A673 (cell line): ENCODE measurements around the gene BTG2. TPM values are rescaled to one million over a fixed set of nuclear protein-coding genes. Genes with fewer than 3 reads are reported as not detected.

Experiments used
- BruUV-seq: library from RNA; stranded (reverse); fragments of 400-500 nt; replicated peaks from 2 replicates; lab custom pipeline; 2021; lab: Mats Ljungman, UMichigan
- CTCF ChIA-PET: fragments of 300-600 bp; sonication (Branson Sonifier 250); formaldehyde crosslinking; loops from one replicate; lab custom pipeline; 2022; ENCODE audit warnings: antibody characterized with exemption; lab: Charles Lee
- POLR2A ChIA-PET: fragments of 300-600 bp; sonication (Branson Sonifier 250); formaldehyde crosslinking; loops from one replicate; lab custom pipeline; 2022; ENCODE audit warnings: antibody characterized with exemption; ENCODE audit not compliant: low non-redundant PET; lab: Charles Lee
- DNase-seq: peaks from one replicate; pipeline ENCODE4 v3.0.0-alpha.2; 2015; ENCODE audit warnings: low spot score
- H3K27ac ChIP-seq: fragments of 200-600 bp; sonication (generic); 2 replicates; pipeline ENCODE4 v1.5.1; 2016; ENCODE audit warnings: mixed run types, low read depth, mild to moderate bottlenecking, mixed read lengths, antibody characterized with exemption, low read length; ENCODE audit not compliant: poor library complexity, severe bottlenecking
- H3K27me3 ChIP-seq: fragments of 200-600 bp; sonication (generic); replicated peaks from 2 replicates; pipeline ENCODE4 v1.6.1; 2017; ENCODE audit warnings: mixed run types, low read depth, mild to moderate bottlenecking, mixed read lengths, antibody characterized with exemption, low read length; ENCODE audit not compliant: insufficient read depth, poor library complexity
- H3K36me3 ChIP-seq: fragments of 200-600 bp; sonication (generic); 2 replicates; pipeline ENCODE4 v1.6.1; 2016; ENCODE audit warnings: mixed run types, mild to moderate bottlenecking, mixed read lengths, antibody characterized with exemption, low read length; ENCODE audit not compliant: insufficient read depth, poor library complexity, severe bottlenecking
- H3K4me1 ChIP-seq: fragments of 200-600 bp; sonication (generic); 2 replicates; pipeline ENCODE4 v1.6.1; 2017; ENCODE audit warnings: mixed run types, mild to moderate bottlenecking, mixed read lengths, antibody characterized with exemption, low read length; ENCODE audit not compliant: insufficient read depth, poor library complexity, severe bottlenecking
- H3K4me3 ChIP-seq: fragments of 200-600 bp; sonication (generic); 2 replicates; pipeline ENCODE4 v1.5.1; 2016; ENCODE audit warnings: low read depth, mixed run types, mild to moderate bottlenecking, mixed read lengths, low read length; ENCODE audit not compliant: poor library complexity, severe bottlenecking
- H3K9me3 ChIP-seq: fragments of 200-600 bp; sonication (generic); 2 replicates; pipeline ENCODE4 v1.6.1; 2016; ENCODE audit warnings: mixed run types, low read depth, mild to moderate bottlenecking, mixed read lengths, antibody characterized with exemption, low read length; ENCODE audit not compliant: poor library complexity, severe bottlenecking
- EZH2 ChIP-seq: fragments of 200-600 bp; sonication (generic); IDR thresholded peaks from 2 replicates; pipeline ENCODE4 v1.6.1; 2017; ENCODE audit warnings: borderline replicate concordance, low read depth, mild to moderate bottlenecking, mixed read lengths, antibody characterized with exemption, low read length; ENCODE audit not compliant: poor library complexity, severe bottlenecking
- intact Hi-C: fragments of 100-400 bp; cut with micrococcal nuclease; formaldehyde crosslinking; loops from one replicate; pipeline ENCODE4 v1.10.0; 2022; ENCODE audit not compliant: unreplicated experiment
- total RNA-seq: library from RNA; stranded (reverse); gene quantifications from 2 replicates; pipeline ENCODE4 v1.2.3, GENCODE V29; 2021
- TF ChIP-seq, protein P1 (sequence below): fragments of 300-800, 200-600 bp; sonication (generic); conservative IDR thresholded peaks from 2 replicates; pipeline ENCODE4 v1.5.1; 2017; ENCODE audit warnings: low read depth, mild to moderate bottlenecking, antibody characterized with exemption, low read length, moderate library complexity, mixed read lengths

Gene BTG2
- total RNA-seq, 1 experiment from 2014 or later = 9.3 TPM

DNA sequence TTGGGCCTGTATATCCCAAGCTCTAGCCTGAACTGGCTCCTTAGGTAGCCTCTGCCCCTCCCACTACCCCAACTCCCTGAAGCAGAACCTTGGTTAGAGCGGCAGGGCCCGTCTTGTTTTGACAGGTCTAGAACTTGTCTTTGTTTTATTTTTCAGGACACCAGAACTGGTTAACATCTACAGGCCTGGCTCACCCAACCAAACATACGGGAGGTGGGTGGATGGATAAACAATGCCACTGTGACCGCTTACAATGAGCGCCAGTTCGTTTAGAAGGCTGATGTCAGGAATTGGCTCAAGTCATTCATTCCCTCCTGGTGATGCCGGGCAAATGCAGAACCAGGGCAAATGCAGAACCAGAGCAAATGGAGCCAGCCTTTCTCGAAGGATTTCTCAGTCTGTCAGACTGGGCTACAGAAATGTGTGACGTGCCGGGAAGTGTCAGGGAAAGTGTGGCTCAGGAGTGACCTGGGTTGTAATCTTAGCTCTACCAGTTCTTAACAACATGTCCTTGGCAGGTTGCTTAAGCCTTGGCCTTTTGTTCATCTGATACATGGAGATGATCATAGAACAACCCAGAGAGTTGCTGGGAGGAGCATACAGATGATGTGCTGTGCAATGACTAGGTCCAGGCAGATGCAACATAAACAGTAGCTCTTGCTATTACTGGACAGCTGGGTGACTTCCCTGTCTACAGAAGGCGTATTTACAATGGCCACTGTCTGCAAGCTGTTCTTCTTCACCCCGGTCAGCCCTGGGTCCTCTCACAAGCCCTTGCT is 30.5 kb upstream of the BTG2 start:
- Histone ChIP-seq H3K27me3 (no peaks in the 10 kb centered on the region), H3K9me3 (no peaks in the 10 kb centered on the region), H3K4me3 (no peak overlapping the region), H3K36me3 (no peaks in the 10 kb centered on the region), H3K27ac (no peak overlapping the region), H3K4me1 (peaks cover 27% of the 10 kb centered on the region)
- CTCF ChIA-PET = no interaction called here
- no TSS peak for BruUV-seq
- POLR2A ChIA-PET = no interaction called here
- no peak for DNase-seq
- intact Hi-C loops = loop anchor here (5.0 kb wide), 1 partner anchor 428 kb away; no protein-coding TSS in a partner anchor
- TF ChIP-seq, protein P1, sequence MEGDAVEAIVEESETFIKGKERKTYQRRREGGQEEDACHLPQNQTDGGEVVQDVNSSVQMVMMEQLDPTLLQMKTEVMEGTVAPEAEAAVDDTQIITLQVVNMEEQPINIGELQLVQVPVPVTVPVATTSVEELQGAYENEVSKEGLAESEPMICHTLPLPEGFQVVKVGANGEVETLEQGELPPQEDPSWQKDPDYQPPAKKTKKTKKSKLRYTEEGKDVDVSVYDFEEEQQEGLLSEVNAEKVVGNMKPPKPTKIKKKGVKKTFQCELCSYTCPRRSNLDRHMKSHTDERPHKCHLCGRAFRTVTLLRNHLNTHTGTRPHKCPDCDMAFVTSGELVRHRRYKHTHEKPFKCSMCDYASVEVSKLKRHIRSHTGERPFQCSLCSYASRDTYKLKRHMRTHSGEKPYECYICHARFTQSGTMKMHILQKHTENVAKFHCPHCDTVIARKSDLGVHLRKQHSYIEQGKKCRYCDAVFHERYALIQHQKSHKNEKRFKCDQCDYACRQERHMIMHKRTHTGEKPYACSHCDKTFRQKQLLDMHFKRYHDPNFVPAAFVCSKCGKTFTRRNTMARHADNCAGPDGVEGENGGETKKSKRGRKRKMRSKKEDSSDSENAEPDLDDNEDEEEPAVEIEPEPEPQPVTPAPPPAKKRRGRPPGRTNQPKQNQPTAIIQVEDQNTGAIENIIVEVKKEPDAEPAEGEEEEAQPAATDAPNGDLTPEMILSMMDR = no peak
- TF ChIP-seq EZH2 = no peak

DNA sequence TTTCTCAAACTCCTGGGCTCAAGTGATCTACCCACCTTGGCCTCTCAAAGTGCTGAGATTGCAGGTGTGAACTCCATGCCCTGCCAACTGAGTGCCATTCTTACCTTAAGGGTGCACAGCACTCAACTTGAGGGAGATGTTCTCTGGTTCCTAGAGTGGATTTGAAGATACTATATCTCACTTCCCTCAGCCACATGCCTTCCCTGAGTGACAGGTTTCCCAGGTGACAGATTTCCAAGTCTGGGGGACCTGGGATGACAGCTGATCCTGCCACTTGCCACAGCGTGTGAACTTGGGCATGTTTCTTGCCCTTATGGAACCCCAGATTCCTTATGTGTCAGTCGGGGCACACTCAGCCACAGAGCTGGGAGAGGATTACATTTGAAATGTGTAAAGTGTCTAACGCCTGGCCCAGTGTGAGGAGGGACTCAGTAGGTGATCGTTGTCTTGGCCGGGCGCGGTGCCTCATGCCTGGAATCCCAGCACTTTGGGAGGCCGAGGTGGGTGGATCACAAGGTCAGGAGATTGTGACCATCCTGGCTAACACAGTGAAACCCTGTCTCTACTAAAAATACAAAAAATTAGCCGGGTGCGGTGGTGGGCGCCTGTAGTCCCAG is 29.6 kb upstream of the BTG2 start:
- ChIA-PET CTCF (no interaction called here), POLR2A (no interaction called here)
- Histone ChIP-seq H3K27ac (no peak overlapping the region), H3K4me3 (no peak overlapping the region), H3K36me3 (no peaks in the 10 kb centered on the region), H3K27me3 (no peaks in the 10 kb centered on the region), H3K4me1 (peaks cover 27% of the 10 kb centered on the region), H3K9me3 (no peaks in the 10 kb centered on the region)
- intact Hi-C loops = no loop called here
- DNase-seq = no peak
- BruUV-seq = no TSS peak
- TF ChIP-seq EZH2 = no peak
- TF ChIP-seq, protein P1 = no peak

DNA sequence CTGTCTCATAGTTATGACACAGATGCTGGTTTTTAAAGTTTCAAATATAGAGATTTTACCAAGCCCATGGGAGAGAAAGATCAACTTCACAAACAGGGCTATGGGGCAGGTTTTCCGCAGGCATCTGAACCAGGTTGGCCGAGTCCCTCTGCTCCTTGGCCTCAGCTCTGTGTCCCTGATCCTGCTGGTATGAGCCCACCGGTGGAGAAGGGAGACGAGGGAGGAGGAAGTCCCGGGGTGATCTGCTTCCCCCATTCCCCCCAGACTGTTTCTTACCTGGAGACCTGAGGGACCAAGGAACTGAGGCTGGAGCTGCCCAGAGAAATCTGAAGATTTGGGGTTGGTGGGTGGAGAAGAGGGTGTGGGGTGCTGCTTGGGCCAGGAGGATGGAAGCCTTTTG is 28.9 kb upstream of the BTG2 start:
- no TSS peak for BruUV-seq
- no peak for DNase-seq
- TF ChIP-seq, protein P1 = no peak
- no peak for TF ChIP-seq EZH2
- Histone ChIP-seq H3K27me3 (no peaks in the 10 kb centered on the region), H3K9me3 (no peaks in the 10 kb centered on the region), H3K27ac (no peak overlapping the region), H3K36me3 (no peaks in the 10 kb centered on the region), H3K4me3 (no peak overlapping the region), H3K4me1 (peaks cover 24% of the 10 kb centered on the region)
- CTCF ChIA-PET = no interaction called here
- POLR2A ChIA-PET = no interaction called here
- intact Hi-C loops = no loop called here
